GM12874 (cell line): ENCODE data around the gene DCC.

ENCODE experiments used
- CTCF ChIP-seq: IDR thresholded peaks from 2 replicates; pipeline ENCODE4 v1.5.1; 2011; ENCODE audit warnings: low read depth, mild to moderate bottlenecking, control low read depth, low read length, moderate library complexity; ENCODE audit not compliant: insufficient read depth

DCC gene

GRCh38 chr18:52339891-52340371 is at the start of gene DCC:
Gene DCC, plus strand, starts transcription at chr18:52340197. Its CDS starts 591 bp downstream, at chr18:52340788.
- peak; percentile 37 for TF ChIP-seq CTCF

DNA sequence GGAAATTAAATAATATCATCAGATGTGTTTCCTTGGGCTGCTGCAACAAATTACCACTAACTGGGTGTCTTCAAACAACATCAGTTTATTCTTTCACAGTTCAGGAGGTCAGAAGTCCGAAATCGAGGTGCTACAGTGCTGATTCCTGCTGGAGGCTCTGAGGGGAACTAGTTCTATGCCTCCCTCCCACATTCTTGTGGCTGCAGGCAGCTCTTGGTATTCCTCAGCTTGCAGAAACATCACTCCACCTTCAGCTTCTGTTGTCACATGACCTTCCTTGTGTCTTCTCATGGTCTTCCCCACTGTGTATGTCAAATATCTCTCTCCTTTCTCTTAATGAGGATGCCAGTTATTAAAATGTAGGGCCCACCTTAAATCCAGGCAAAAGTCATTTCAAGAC is 29.3 kb upstream of the DCC start:
- no peak for TF ChIP-seq CTCF

DNA sequence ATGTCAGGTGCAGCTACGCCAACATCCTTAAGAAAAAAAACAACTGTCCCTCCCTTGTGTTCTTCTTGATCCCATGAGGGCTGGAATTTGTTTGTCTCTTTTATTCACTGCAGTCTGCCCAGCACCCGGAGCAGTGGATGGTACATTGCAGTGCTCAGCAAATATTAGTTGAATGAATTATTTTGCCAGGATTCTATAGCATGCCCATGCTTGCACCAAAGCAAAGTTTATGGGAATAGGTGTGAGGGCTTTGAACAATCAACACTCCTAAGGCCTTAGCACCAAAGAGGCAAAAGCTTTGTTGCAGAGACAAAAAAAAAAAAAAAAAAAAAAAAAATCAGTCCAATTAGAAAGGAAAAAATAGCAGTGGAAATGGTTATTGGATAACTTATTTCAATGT is 28.7 kb upstream of the DCC start:
- TF ChIP-seq CTCF: no peak

GRCh38 chr18:52312346-52312745 is 27.7 kb upstream of the DCC start:
- no peak for TF ChIP-seq CTCF

DNA sequence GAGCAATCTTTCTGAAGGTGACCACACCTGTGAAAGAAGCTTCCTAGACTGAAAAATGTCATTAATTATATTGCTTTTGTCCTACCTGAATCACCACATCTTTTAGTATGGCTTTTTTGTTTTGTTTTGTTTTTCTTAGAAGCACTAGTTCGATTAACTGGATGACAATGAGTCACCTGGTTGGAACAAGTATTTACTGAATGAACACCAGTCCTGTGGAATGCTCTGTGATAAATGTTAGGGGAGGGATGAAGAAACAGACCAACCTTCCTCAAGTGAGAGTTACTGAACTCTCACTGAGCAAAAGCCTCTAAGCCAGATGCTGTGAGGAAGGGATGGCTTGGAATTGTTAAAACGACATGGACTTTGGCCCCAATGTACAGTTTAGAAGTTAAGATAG is 26.8 kb upstream of the DCC start:
- TF ChIP-seq CTCF: no peak

- TF ChIP-seq CTCF: no peak
Measured at GRCh38 chr18:52319424-52319983, 20.5 kb upstream of the DCC start.

DNA sequence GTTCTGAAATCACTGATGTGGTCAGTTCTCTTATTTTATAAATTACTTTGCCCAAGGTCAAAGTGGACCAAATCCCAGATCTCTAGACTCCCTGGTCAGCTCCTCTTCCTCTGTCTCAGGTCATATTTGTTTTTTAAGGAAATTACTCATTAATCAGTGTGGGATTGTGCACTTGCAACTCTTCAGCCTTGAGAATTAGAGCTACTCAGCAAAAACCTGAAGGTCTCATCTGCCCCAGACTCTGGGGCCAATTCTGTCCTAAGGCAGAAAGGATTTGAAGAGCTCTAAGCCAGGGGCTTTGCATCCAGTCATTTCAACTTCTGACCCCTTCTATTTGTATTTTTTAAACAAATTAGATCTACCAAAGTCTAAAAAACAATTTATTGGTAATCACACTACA is 17.7 kb upstream of the DCC start:
- no peak for TF ChIP-seq CTCF
